Left colon (tissue), 2 donors: Measurements from ENCODE around the gene FBLN2. TPM values are rescaled to one million over a fixed set of nuclear protein-coding genes. Genes with fewer than 3 reads are reported as not detected.

Experiments used
- ATAC-seq: fragments of 200-7000 bp; cut with Tn5 transposase; one replicate; pipeline ENCODE4 v1.9.1; 2020; ENCODE audit warnings: mild to moderate bottlenecking, moderate library complexity
- DNase-seq, 2 donors: peaks; one replicate each; pipeline ENCODE4 v3.0.0-alpha.2; 2020
- intact Hi-C, 2 donors: fragments of 100-400 bp; cut with DNase I in 1 of 2; cut with micrococcal nuclease in 1 of 2; formaldehyde crosslinking; loops; one replicate each; pipeline versions ENCODE4 v1.11.2 to v1.14.0; 2022; cut with DNase I, micrococcal nuclease
- total RNA-seq, 2 donors: library from RNA; stranded (reverse); fragmentation: NEBNext Ultra II Directional; extraction: Animal tissue kit (Norgen Biotek cat#: 25700); gene quantifications; one replicate each; pipeline ENCODE4 v1.2.1, GENCODE V29; 2021
- donor health status: DM: no; HTN: no; CAD: no.
- donor health status: DM: yes; HTN: yes; CAD: no.

The FBLN2 gene
- total RNA-seq, 2 donors from 2014 or later: 20.7 to 22.8 TPM

GRCh38 chr3:13528217-13528867 is 20.6 kb upstream of the FBLN2 start:
- ATAC-seq (no peak), DNase-seq (no peak)
- intact Hi-C loops: no loop called here

DNA sequence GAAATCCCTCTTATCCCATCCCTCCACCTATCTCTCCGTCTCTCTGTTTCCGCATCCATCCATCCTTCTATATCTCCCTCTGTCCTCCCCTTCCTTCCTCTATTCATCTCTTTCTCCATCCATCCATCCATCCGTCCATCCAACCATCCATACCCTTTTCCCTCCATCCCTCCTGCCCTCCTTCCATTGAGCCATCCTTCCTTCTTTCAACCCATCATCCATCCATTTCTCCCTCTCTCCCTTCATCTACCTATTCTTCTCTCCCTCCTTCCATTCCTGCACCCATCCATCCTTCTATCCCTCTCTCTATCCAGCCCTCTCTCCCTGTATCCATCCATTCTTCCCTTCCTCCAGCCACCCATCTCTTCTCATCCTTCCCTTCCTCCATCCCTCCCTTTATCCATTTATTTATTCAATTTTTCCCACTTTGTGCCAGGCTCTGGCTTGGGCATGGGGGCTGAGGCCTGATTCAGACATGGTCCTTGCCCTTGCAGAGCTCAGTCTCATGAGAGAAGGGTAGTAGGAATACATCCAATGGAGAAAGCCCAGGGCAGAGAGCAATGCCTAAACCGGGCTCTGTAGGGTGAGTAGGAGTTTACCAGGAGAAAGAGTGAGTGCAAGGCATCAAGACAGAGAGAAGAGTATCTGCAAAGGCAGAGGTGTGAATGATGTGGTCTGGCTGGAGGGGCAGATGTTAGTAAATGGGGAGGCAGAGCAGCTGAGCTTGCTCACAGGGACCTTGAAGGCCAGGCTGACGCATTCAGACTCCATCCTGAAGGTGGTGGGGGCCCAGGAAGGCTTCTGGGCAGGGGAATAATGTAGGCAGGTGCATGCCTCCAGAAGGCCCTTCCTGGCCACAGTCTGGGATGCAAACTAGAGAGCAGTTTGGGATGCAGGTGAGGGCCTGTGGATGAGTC is 19.5 kb upstream of the FBLN2 start:
- ATAC-seq (no peak), DNase-seq (no peak)
- intact Hi-C loops: no loop called here

- no peak for ATAC-seq
- intact Hi-C loops: no loop called here
Measured at GRCh38 chr3:13530241-13531009, 18.5 kb upstream of the FBLN2 start.

DNA sequence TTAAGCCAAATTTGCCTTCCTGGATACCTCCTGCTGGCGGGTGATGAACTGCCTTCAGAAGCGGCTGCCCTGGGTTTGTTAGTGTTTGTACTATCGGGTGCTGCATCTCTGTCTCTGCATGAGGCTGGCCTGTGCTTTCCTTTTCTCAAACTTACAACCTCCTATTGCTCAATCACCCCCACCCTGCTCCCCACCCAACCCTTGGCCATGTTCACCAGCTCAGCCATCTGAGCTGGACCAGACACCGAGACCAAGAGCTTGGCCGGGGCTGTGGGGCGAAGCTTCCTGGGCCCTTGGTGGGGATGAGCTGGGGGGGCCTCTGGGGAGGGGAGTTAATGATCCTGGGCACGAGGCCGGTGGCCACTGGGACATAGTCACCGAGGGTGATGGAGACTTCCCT is 16.8 kb upstream of the FBLN2 start:
- DNase-seq (no peak), ATAC-seq (no peak)
- intact Hi-C loops: no loop called here

More at GRCh38 chr3:13530241-13531009, 18.5 kb upstream of the FBLN2 start:
- no peak for DNase-seq

DNA sequence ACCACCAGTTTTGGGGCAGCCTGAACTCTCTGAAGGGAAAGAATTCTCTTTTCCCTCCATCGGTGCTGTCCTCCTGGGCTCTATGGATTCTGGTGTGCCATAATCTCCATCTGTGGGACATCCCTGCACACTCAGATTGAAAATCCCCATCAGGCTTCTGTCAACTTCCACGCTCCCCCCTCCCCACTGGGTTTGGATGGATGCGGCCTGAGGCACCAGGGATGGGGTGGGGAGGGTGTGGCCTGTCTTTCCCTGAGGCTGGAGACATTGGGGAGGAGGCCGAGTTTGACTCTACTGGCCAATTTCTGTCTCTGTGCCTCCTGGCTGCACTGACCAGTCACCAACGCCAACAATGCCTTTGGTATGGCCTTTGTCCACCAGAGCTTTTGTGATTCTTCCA is 16.3 kb upstream of the FBLN2 start:
- intact Hi-C loops: no loop called here
- no peak for DNase-seq
- ATAC-seq: no peak

DNA sequence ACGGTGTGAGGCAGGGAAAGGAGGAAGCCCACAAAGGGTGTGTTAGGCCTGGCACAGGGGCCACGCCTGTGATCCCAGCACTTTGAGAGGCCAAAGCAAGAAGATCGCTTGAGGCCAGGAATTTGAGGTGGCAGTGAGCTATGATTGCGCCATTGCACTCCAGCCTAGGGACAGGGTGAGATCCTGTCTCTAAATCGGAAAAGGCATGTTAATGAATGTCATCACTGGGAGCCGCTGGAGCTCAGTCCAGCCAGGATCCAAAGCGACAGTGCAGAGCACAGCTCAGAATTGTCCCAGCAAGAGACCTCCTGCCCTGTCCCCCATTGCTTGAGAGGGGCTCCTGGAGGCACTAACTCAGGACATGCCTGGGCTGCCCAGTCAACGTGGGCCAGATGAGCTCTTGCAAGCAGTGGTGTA is 15.0 kb upstream of the FBLN2 start:
- no peak for ATAC-seq
- no peak for DNase-seq
- intact Hi-C loops: no loop called here

DNA sequence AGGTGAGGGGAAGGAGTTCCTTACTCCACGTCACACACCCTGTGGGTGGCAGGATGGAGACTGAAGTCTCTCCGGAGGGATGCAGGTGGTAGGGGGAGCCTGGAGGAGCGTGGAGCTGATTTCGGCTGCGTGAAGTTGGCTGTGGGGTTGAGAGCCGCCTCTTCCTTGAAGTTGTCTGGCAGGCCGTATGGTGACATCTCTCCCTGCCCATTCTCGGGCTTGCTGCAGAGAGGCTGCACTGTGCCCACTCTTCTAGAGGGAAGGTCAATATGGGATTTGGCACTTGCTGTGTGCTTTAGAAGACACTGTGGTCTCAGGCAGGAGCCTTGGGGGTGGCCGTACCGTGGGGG is 13.4 kb upstream of the FBLN2 start:
- intact Hi-C loops: no loop called here
- ATAC-seq (no peak), DNase-seq (no peak)

DNA sequence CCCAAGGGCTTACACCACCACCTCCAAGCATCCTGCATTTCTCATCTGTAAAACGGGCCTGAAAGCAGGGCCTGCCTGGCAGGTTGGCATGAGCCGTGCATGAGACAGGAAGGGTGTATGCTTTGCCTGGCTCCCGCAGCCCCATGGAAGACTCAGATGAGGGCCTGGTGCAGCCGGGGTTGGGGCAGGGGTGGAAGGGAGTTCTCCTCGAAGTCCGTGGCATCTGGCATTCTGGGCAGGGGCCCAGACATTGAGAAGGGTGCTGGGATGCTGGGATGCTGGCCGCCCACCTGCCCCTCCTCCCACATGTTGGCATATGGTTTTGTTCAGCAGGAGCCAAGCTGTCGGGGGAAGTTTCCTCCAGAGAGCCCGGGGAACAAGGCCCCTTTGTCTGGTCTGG is 13.0 kb upstream of the FBLN2 start:
- no peak for ATAC-seq
- DNase-seq: no peak
- intact Hi-C loops: no loop called here

DNA sequence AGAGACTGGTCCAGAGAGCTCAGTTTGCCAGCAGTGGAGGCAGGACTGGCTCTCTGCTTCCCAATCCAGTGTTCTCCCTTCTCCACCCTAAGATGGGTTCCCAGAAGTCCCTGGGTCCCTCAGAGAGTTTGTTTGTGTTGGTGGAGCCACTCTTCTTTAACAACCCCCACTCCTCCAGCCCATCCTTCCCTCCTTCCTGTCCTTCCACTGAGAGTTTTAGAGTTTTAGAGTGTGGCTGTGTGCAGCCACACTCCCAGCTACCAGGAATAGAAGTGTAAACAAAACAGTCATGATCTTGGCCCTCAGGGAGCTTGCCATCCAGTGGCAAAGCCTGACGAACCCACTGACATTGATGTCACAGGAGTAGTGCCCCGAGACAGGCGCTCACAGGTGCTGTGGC is 12.5 kb upstream of the FBLN2 start:
- ATAC-seq (no peak), DNase-seq (no peak)
- intact Hi-C loops: no loop called here

- intact Hi-C loops: no loop called here
- ATAC-seq (no peak), DNase-seq (no peak)
Measured at GRCh38 chr3:13536832-13537231, 12.1 kb upstream of the FBLN2 start.

DNA sequence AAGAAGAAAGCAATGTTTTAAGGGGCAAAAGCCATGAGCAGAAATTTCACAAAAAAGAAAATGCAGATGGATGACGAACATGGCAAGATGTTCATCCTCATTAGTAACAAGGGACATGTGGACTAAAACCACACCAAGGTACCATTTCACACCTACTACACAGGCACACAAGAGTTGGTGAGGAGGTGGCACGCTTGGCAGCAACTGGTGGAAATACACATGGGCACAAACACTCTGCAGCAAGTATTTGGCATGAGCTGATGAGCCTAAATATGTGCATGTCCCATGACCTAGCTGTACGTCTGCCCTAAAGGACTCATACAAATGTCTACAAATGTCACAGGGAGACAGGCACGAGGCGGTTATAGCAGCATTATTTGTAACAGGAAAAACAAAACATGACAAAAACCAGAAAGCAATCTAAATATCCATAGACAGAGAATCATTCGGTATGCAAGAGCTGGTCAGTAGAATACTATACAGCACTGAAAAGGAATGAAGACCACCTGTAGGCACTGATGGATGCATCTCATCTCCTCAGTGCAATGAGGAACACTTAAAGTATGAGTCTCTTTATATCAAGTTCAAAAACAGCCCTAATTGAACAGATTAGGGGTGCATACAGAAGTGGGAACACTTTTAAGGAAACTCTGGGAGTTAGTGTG is 11.5 kb upstream of the FBLN2 start:
- intact Hi-C loops: no loop called here
- DNase-seq (peak in 1 of 2 donors; percentile 8), ATAC-seq (no peak)

DNA sequence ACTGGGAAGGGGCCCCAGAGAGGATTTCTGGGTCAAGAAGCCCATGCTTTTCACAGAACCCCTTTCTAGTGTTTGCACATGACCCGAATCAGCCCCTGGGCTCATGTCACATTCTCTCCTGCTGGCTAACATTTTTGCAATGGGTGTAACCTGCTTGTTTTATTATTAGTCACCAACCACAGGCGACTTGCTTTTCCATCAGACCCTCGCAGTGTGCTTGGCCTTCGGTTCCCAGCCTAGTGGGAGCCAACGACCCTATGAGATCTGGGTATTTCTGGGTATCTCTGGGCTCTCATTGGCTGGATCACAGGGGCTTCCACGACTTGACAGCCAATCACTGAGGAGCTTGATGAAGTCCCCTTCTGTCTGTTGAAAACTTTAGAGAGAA is 11.0 kb upstream of the FBLN2 start:
- DNase-seq (no peak), ATAC-seq (no peak)
- intact Hi-C loops: no loop called here

- ATAC-seq (no peak), DNase-seq (no peak)
- intact Hi-C loops: no loop called here
Measured at GRCh38 chr3:13538520-13539291, 10.2 kb upstream of the FBLN2 start.

DNA sequence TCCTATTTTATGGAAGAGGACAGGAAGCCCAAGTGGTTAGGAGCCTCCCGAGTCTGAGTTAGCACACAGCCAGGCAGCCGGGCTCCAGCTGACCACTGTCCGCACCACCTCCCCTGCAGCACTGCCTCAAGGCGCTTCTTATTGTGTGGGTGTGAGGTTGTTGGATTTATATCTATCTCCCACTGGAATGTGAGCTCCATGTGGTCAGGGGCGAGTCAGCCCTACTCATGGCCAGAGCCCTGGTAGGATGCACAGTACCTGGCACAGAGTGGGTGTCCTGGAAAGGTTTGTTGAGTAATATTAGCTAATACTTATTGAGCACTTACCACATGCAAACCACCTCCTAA is 9.7 kb upstream of the FBLN2 start:
- intact Hi-C loops: no loop called here
- no peak for DNase-seq
- ATAC-seq: no peak

- no peak for DNase-seq
- intact Hi-C loops: no loop called here
- no peak for ATAC-seq
Measured at GRCh38 chr3:13539671-13540070, 9.3 kb upstream of the FBLN2 start.

GRCh38 chr3:13540297-13540995 is 8.5 kb upstream of the FBLN2 start:
- DNase-seq: no peak
- intact Hi-C loops: no loop called here
- no peak for ATAC-seq

GRCh38 chr3:13541691-13542090 is 7.2 kb upstream of the FBLN2 start:
- no peak for ATAC-seq
- DNase-seq: no peak
- intact Hi-C loops: no loop called here

DNA sequence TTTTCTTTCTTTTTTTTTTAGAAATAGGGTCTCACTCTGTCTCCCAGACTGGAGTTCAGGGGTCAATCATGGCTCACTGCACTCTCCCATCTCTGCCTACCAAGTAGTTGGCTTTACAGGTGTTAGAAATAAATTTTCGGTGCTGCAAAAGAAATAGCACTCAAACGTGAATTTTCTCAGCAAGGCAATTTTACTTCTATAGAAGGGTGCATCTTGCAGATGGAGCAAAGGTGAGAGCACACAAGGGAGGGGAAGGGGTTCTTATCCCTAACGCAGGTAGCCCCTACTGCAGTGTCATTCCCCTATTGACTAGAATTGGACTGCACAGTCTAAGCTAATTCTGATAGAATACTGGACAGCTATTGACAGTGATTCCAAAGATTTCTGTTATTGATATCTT is 6.8 kb upstream of the FBLN2 start:
- no peak for DNase-seq
- no peak for ATAC-seq
- intact Hi-C loops: no loop called here
